H9 (cell line): Measurements from ENCODE around the gene OCRL. TPM values are rescaled to one million over a fixed set of nuclear protein-coding genes. Genes with fewer than 3 reads are reported as not detected.

Experiments
- DNase-seq: peaks from one replicate; pipeline ENCODE4 v3.0.0-alpha.2; 2017
- H2AFZ ChIP-seq: one replicate; pipeline ENCODE4 v1.6.1; 2013; ENCODE audit warnings: mild to moderate bottlenecking, low read length, control low read depth, moderate library complexity
- H2AK5ac ChIP-seq: 2 replicates; pipeline ENCODE4 v1.6.1; 2013; ENCODE audit warnings: low read length, control low read depth, mixed read lengths; ENCODE audit not compliant: insufficient read length
- H2BK120ac ChIP-seq: one replicate; pipeline ENCODE4 v1.6.1; 2013; ENCODE audit warnings: low read depth, mild to moderate bottlenecking, low read length, control low read depth, inconsistent platforms; ENCODE audit not compliant: poor library complexity, severe bottlenecking
- H2BK12ac ChIP-seq: 2 replicates; pipeline ENCODE4 v1.6.1; 2013; ENCODE audit warnings: low read length, control low read depth, mixed read lengths, low read depth; ENCODE audit not compliant: insufficient read length
- H2BK15ac ChIP-seq: 2 replicates; pipeline ENCODE4 v1.6.1; 2013; ENCODE audit warnings: low read depth, low read length, control low read depth
- H2BK20ac ChIP-seq: one replicate; pipeline ENCODE4 v1.6.1; 2013; ENCODE audit warnings: low read depth, mild to moderate bottlenecking, low read length, control low read depth, inconsistent platforms; ENCODE audit not compliant: poor library complexity, severe bottlenecking
- H2BK5ac ChIP-seq: 2 replicates; pipeline ENCODE4 v1.6.1; 2013; ENCODE audit warnings: low read length, control low read depth, mixed read lengths; ENCODE audit not compliant: insufficient read length
- H3K14ac ChIP-seq: 2 replicates; pipeline ENCODE4 v1.6.1; 2013; ENCODE audit warnings: low read length, control low read depth; ENCODE audit not compliant: insufficient read depth
- H3K18ac ChIP-seq: 2 replicates; pipeline ENCODE4 v1.6.1; 2013; ENCODE audit warnings: low read depth, mild to moderate bottlenecking, mixed read lengths, low read length, control low read depth; ENCODE audit not compliant: insufficient read length
- H3K23ac ChIP-seq: 2 replicates; pipeline ENCODE4 v1.6.1; 2013; ENCODE audit warnings: low read length, control low read depth, mixed read lengths, low read depth; ENCODE audit not compliant: insufficient read length
- H3K23me2 ChIP-seq: 2 replicates; pipeline ENCODE4 v1.6.1; 2013; ENCODE audit warnings: low read depth, mild to moderate bottlenecking, mixed read lengths, low read length, control low read depth; ENCODE audit not compliant: insufficient read length, poor library complexity, severe bottlenecking
- H3K27ac ChIP-seq: 2 replicates; pipeline ENCODE4 v1.5.1; 2013; ENCODE audit warnings: low read length, control low read depth, mixed read lengths, low read depth; ENCODE audit not compliant: insufficient read length
- H3K27me3 ChIP-seq: 2 replicates; pipeline ENCODE4 v1.6.1; 2013; ENCODE audit warnings: low read length, control low read depth, inconsistent platforms; ENCODE audit not compliant: insufficient read depth
- H3K4ac ChIP-seq: 2 replicates; pipeline ENCODE4 v1.6.1; 2013; ENCODE audit warnings: low read depth, mild to moderate bottlenecking, control low read depth, inconsistent platforms, low read length, moderate library complexity
- H3K4me1 ChIP-seq: 2 replicates; pipeline ENCODE4 v1.6.1; 2013; ENCODE audit warnings: low read length, control low read depth, inconsistent platforms; ENCODE audit not compliant: insufficient read depth
- H3K4me2 ChIP-seq: 2 replicates; pipeline ENCODE4 v1.6.1; 2013; ENCODE audit warnings: low read length, control low read depth, mixed read lengths; ENCODE audit not compliant: insufficient read length, insufficient read depth
- H3K56ac ChIP-seq: 2 replicates; pipeline ENCODE4 v1.6.1; 2013; ENCODE audit warnings: low read depth, mild to moderate bottlenecking, mixed read lengths, low read length, control low read depth; ENCODE audit not compliant: insufficient read length
- H3K79me1 ChIP-seq: 2 replicates; pipeline ENCODE4 v1.6.1; 2013; ENCODE audit warnings: low read depth, mild to moderate bottlenecking, moderate library complexity, low read length, control low read depth, inconsistent platforms; ENCODE audit not compliant: insufficient read depth, poor library complexity, severe bottlenecking
- H3K79me2 ChIP-seq: 2 replicates; pipeline ENCODE4 v1.6.1; 2013; ENCODE audit warnings: low read length, control low read depth, inconsistent platforms; ENCODE audit not compliant: insufficient read depth
- H3K9ac ChIP-seq: 2 replicates; pipeline ENCODE4 v1.6.1; 2013; ENCODE audit warnings: low read length, control low read depth, mixed read lengths; ENCODE audit not compliant: insufficient read length; ENCODE audit errors: extremely low read depth
- H3K9me3 ChIP-seq: one replicate; pipeline ENCODE4 v1.6.1; 2013; ENCODE audit warnings: low read depth, low read length, inconsistent platforms; ENCODE audit not compliant: control insufficient read depth
- H3T11ph ChIP-seq: one replicate; pipeline ENCODE4 v1.6.1; 2013; ENCODE audit warnings: mild to moderate bottlenecking, low read length, control low read depth, inconsistent platforms
- H4K20me1 ChIP-seq: one replicate; pipeline ENCODE4 v1.6.1; 2013; ENCODE audit not compliant: control insufficient read depth, insufficient read length, insufficient read depth
- H4K5ac ChIP-seq: 2 replicates; pipeline ENCODE4 v1.6.1; 2013; ENCODE audit warnings: low read depth, mild to moderate bottlenecking, mixed read lengths, low read length, control low read depth; ENCODE audit not compliant: insufficient read length
- H4K8ac ChIP-seq: replicated peaks from 2 replicates; pipeline ENCODE4 v1.6.1; 2013; ENCODE audit warnings: low read length, control low read depth, mixed read lengths, low read depth; ENCODE audit not compliant: insufficient read length
- H4K91ac ChIP-seq: 2 replicates; pipeline ENCODE4 v1.6.1; 2013; ENCODE audit warnings: low read depth, mild to moderate bottlenecking, moderate library complexity, mixed read lengths, low read length, control low read depth; ENCODE audit not compliant: insufficient read length
- H3K27ac Mint-ChIP-seq, 3 experiments: 2 replicates in 2 of 3; 3 replicates in 1 of 3; pipeline ENCODE4 v1.8.0; 2020 to 2021; ENCODE audit warnings: mixed read lengths in 3 of 3, mild to moderate bottlenecking in 1 of 3, moderate library complexity in 1 of 3
- H3K27me3 Mint-ChIP-seq: 2 replicates; pipeline ENCODE4 v1.8.0; 2021; ENCODE audit warnings: low read depth, mild to moderate bottlenecking, moderate library complexity, mixed read lengths
- H3K36me3 Mint-ChIP-seq, 3 experiments: 2 replicates in 2 of 3; 3 replicates in 1 of 3; pipeline ENCODE4 v1.8.0; 2020 to 2021; ENCODE audit warnings: low read depth in 3 of 3, mixed read lengths in 3 of 3; ENCODE audit not compliant: insufficient read depth in 1 of 3
- H3K4me1 Mint-ChIP-seq, 2 experiments: 2 replicates each; pipeline ENCODE4 v1.8.0; 2020; ENCODE audit warnings: mixed read lengths in 2 of 2
- H3K4me3 Mint-ChIP-seq, 2 experiments: 2 replicates in 1 of 2; 3 replicates in 1 of 2; pipeline ENCODE4 v1.8.0; 2020 to 2021; ENCODE audit warnings: mild to moderate bottlenecking in 2 of 2, mixed read lengths in 2 of 2, moderate library complexity in 1 of 2
- H3K9me3 Mint-ChIP-seq, 2 experiments: 2 replicates in 1 of 2; 3 replicates in 1 of 2; pipeline ENCODE4 v1.8.0; 2020; ENCODE audit warnings: mild to moderate bottlenecking in 2 of 2, mixed read lengths in 2 of 2, moderate library complexity in 1 of 2
- CTCF ChIP-seq: fragments of 200-600 bp; sonication (generic); conservative IDR thresholded peaks from 3 replicates; pipeline ENCODE4 v1.8.0; 2021; ENCODE audit warnings: antibody characterized with exemption, mild to moderate bottlenecking
- WGBS: extraction: QIAGEN DNeasy Blood & Tissue Kit; methylation state at CpG from one replicate; pipeline ENCODE4 v1.1.7; 2013; ENCODE audit warnings: missing lambda C conversion rate, low lambda C conversion rate, mixed read lengths; ENCODE audit not compliant: insufficient read length; ENCODE audit errors: extremely low coverage; 5-methylcytosine and 5-hydroxymethylcytosine counted together
- total RNA-seq: library from RNA; stranded (reverse); gene quantifications from 2 replicates; pipeline ENCODE4 v1.2.1, GENCODE V29; 2021

The OCRL gene
- total RNA-seq, 1 experiment from 2014 or later = 31.4 TPM

DNA sequence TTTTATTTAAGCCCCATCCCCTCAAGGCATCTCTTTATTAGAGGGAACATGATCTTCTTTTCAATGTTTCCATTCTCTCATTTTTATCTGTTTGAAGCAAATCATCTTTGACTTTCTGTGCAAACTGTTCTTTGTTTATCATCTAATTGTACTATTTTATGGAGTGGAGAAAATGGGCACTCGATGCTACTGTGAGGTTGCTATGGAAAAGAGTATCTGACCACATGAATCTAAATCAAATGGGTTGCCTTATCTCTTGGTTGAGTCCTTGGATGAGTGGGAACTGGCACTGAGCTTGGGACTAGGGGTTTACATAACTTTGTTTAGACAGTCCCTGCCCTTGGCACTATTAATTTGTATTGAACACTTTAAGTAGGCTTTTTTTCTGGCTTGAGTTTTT, 9.1 kb downstream of the OCRL start:
- Histone ChIP-seq H2BK20ac (no peak overlapping the region), H3K4ac (no peak overlapping the region), H4K91ac (no peak overlapping the region), H3K18ac (no peak overlapping the region), H4K20me1 (no peaks in the 10 kb centered on the region), H4K5ac (no peak overlapping the region), H3K79me2 (no peaks in the 10 kb centered on the region; the same call in 1 of the 2 replicates), H3K27ac (no peak overlapping the region), H2BK12ac (no peak overlapping the region), H3K27me3 (no peaks in the 10 kb centered on the region), H3K79me1 (no peaks in the 10 kb centered on the region), H4K8ac (no peak overlapping the region), H3K14ac (no peak overlapping the region), H3T11ph (no peak overlapping the region), H2BK120ac (no peak overlapping the region), H2AFZ (no peak overlapping the region), H3K4me1 (no peaks in the 10 kb centered on the region), H3K23ac (no peak overlapping the region), H3K56ac (no peak overlapping the region), H3K4me2 (no peak overlapping the region), H2BK5ac (no peak overlapping the region), H2AK5ac (no peak overlapping the region), H3K23me2 (no peaks in the 10 kb centered on the region), H3K9ac (no peak overlapping the region), H3K9me3 (no peaks in the 10 kb centered on the region), H2BK15ac (no peak overlapping the region)
- TF ChIP-seq CTCF = no peak
- DNase-seq = no peak
- Mint-ChIP-seq H3K27ac (no peak overlapping the region), H3K4me3 (no peak overlapping the region), H3K9me3 (no peaks in the 10 kb centered on the region), H3K36me3 (peaks cover 16 to 46% (median 35%) of the 10 kb centered on the region in 3 experiments; a peak in 6 of 7 replicates), H3K4me1 (no peaks in the 10 kb centered on the region), H3K27me3 (no peaks in the 10 kb centered on the region)
- no CpG with 5 or more reads among the region's 1 CpG for WGBS
